ENCODE data around the gene SLCO3A1. TPM values are rescaled to one million over a fixed set of nuclear protein-coding genes. Genes with fewer than 3 reads are reported as not detected.

Gene SLCO3A1
- total RNA-seq, 1 experiment from 2014 or later: 5.1 TPM

- CTCF ChIA-PET: no interaction called here
- Histone ChIP-seq H4K20me1 (ENCODE audit: insufficient read depth) (no peaks in the 10 kb centered on the region), H3K27ac (ENCODE audit: low read depth, low read length) (no peak overlapping the region), H3K4me3 (replicated peaks in 1 of 2; ENCODE audit: low read depth in 1 of 2, low read length in 2 of 2) (no peak overlapping the region), H3K9me2 (ENCODE audit: insufficient read depth) (no peaks in the 10 kb centered on the region), H3K4me1 (ENCODE audit: control insufficient read depth in 1 of 2, insufficient read depth in 2 of 2, low read length in 2 of 2) (no peaks in the 10 kb centered on the region), H3K4me2 (ENCODE audit: low read length) (no peak overlapping the region), H3K9me3 (ENCODE audit: control insufficient read depth in 1 of 2, insufficient read depth in 1 of 2, low read depth in 1 of 2, low read length in 2 of 2) (no peaks in the 10 kb centered on the region), H3K36me3 (ENCODE audit: control insufficient read depth in 1 of 2, insufficient read depth in 2 of 2, low read length in 2 of 2) (no peaks in the 10 kb centered on the region), H3K9ac (ENCODE audit: low read length) (no peak overlapping the region), H2AFZ (ENCODE audit: low read depth, low read length, poor library complexity, severe bottlenecking) (no peak overlapping the region), H3K79me2 (ENCODE audit: insufficient read depth, low read length) (no peaks in the 10 kb centered on the region), H3K27me3 (ENCODE audit: insufficient read depth, low read length) (peaks cover 3% of the 10 kb centered on the region; the same call in 1 of the 2 replicates)
- RAD21 ChIA-PET (ENCODE audit: low non-redundant PET in 1 of 2, low total read pairs in 2 of 2, uncharacterized antibody in 2 of 2, unreplicated experiment in 2 of 2): no interaction called here
- intact Hi-C loops (cut with micrococcal nuclease): no loop called here
- ATAC-seq: no peak
- no peak for DNase-seq (ENCODE audit: low read depth, low spot score)
- no peak for TF ChIP-seq CEBPB (IDR thresholded peaks at IDR 0.05; ENCODE audit: low read depth)
- no peak for TF ChIP-seq SRF (IDR thresholded peaks at IDR 0.05; ENCODE audit: low read depth)
- TF ChIP-seq SP1 (IDR thresholded peaks at IDR 0.05; ENCODE audit: low read depth): no peak
- TF ChIP-seq FOSL1 (IDR thresholded peaks at IDR 0.05; ENCODE audit: low read depth): no peak
- no peak for TF ChIP-seq CBX3 (IDR thresholded peaks at IDR 0.05; ENCODE audit: low read depth)
- TF ChIP-seq RAD21 (IDR thresholded peaks at IDR 0.05; ENCODE audit: low read depth): no peak
- no peak for TF ChIP-seq ZFX (IDR thresholded peaks at IDR 0.05)
- no peak for TF ChIP-seq MAX (IDR thresholded peaks at IDR 0.05)
- TF ChIP-seq EGR1 (IDR thresholded peaks at IDR 0.05; ENCODE audit: low read depth): no peak
- no peak for TF ChIP-seq SIN3A (IDR thresholded peaks at IDR 0.05; ENCODE audit: low read depth)
- no peak for TF ChIP-seq ZNF274 (IDR thresholded peaks at IDR 0.05; ENCODE audit: low read depth, low read length)
- no peak for TF ChIP-seq TCF7L2 (IDR thresholded peaks at IDR 0.05; ENCODE audit: borderline replicate concordance, extremely low read depth, insufficient read depth, insufficient read length)
- TF ChIP-seq ZBTB33 (IDR thresholded peaks at IDR 0.05; ENCODE audit: extremely low read depth, insufficient replicate concordance, low read length): no peak
- TF ChIP-seq JUND (IDR thresholded peaks at IDR 0.05): no peak
- no peak for TF ChIP-seq YY1 (IDR thresholded peaks at IDR 0.05; ENCODE audit: extremely low read depth, insufficient replicate concordance, low read depth, low read length)
- no peak for TF ChIP-seq EZH2 (IDR thresholded peaks at IDR 0.05)
- TF ChIP-seq POLR2AphosphoS5 (IDR thresholded peaks at IDR 0.05; ENCODE audit: low read depth, low read length): no peak
- BruUV-seq (replicated peaks): no TSS peak
- POLR2A ChIA-PET: no interaction called here
Observed at GRCh38 chr15:92020804-92021203, 167.3 kb downstream of the SLCO3A1 start.

Measured in HCT116 (cell line).